ENCODE results near the gene OSBPL1A. TPM values are rescaled to one million over a fixed set of nuclear protein-coding genes. Genes with fewer than 3 reads are reported as not detected.

Gene OSBPL1A
- total and polyA plus RNA-seq, 2 of the 8 experiments (the other 6 are each of a cell fraction or from before 2014, with no cell fraction given), result 53.2 to 74.9 TPM

- TF ChIP-seq CTCF (IDR thresholded peaks at IDR 0.05; ENCODE audit: control extremely low read depth in 1 of 3, insufficient read depth in 1 of 3, low read depth in 1 of 3, low read length in 3 of 3), result no peak
- no peak for TF ChIP-seq SP1 (IDR thresholded peaks at IDR 0.05; ENCODE audit: low read depth, low read length)
- TF ChIP-seq SRF (IDR thresholded peaks at IDR 0.05; ENCODE audit: low read depth, low read length), result no peak
- TF ChIP-seq TEAD4 (IDR thresholded peaks at IDR 0.05; ENCODE audit: low read depth, low read length), result no peak
Measured at GRCh38 chr18:24432618-24433017, 35.0 kb upstream of the OSBPL1A start (continued).
